GM18498 (cell line): ENCODE results near the gene PLEKHA8.

Experiments used
- ATAC-seq: cut with Tn5 transposase; IDR thresholded peaks from one replicate; pipeline ENCODE4 v1.9.1; 2021; ENCODE audit warnings: mild to moderate bottlenecking, moderate library complexity; ENCODE audit not compliant: unreplicated experiment

PLEKHA8 gene

GRCh38 chr7:30165590-30165989 is 137.4 kb downstream of the PLEKHA8 start:
- ATAC-seq, result no peak

GRCh38 chr7:30166155-30166840 is 138.1 kb downstream of the PLEKHA8 start:
- ATAC-seq, result no peak

GRCh38 chr7:30166841-30167235 is 138.6 kb downstream of the PLEKHA8 start:
- ATAC-seq, result no peak

GRCh38 chr7:30167901-30168300 is 139.7 kb downstream of the PLEKHA8 start:
- ATAC-seq, result no peak

GRCh38 chr7:30168835-30169573 is 140.8 kb downstream of the PLEKHA8 start:
- ATAC-seq, result no peak

GRCh38 chr7:30169579-30169978 is 141.4 kb downstream of the PLEKHA8 start:
- ATAC-seq, result no peak

GRCh38 chr7:30170476-30171205 is 142.4 kb downstream of the PLEKHA8 start:
- ATAC-seq, result no peak

GRCh38 chr7:30171766-30172447 is 143.7 kb downstream of the PLEKHA8 start:
- ATAC-seq, result no peak

GRCh38 chr7:30172451-30172850 is 144.2 kb downstream of the PLEKHA8 start:
- no peak for ATAC-seq

GRCh38 chr7:30173058-30173897 is 145.1 kb downstream of the PLEKHA8 start:
- ATAC-seq, result no peak

- ATAC-seq, result no peak
These were observed 147.0 kb downstream of the PLEKHA8 start for GRCh38 chr7:30175180-30175579.

GRCh38 chr7:30175636-30176147 is 147.5 kb downstream of the PLEKHA8 start:
- ATAC-seq, result no peak

- ATAC-seq, result no peak
These were observed 148.4 kb downstream of the PLEKHA8 start for GRCh38 chr7:30176463-30177109.

- ATAC-seq, result no peak
These were observed 149.0 kb downstream of the PLEKHA8 start for GRCh38 chr7:30177186-30177585.

- no peak for ATAC-seq
These were observed 149.8 kb downstream of the PLEKHA8 start for GRCh38 chr7:30177965-30178364.

- peak; percentile 93 for ATAC-seq
These were observed 150.7 kb downstream of the PLEKHA8 start for GRCh38 chr7:30178748-30179436.
